BLaER1 treated with 17β-estradiol and CSF1 and Interleukin-3, amounts not matched to agents 10 nM and 100 nM (cell line): ENCODE data around the gene ADK.
A peak's percentile ranks its signal among the peaks of the same experiment; 100 is the strongest.

Experiments used
- H3K27ac ChIP-seq, 11 experiments: shearing (Covaris generic); formaldehyde crosslinking; 2 replicates each; pipeline ENCODE4 v1.8.1; 2022
- H3K27me3 ChIP-seq, 11 experiments: shearing (Covaris generic); formaldehyde crosslinking; 2 replicates each; pipeline ENCODE4 v1.8.1; 2022
- H3K36me3 ChIP-seq, 11 experiments: shearing (Covaris generic); formaldehyde crosslinking; 2 replicates each; pipeline ENCODE4 v1.8.1; 2022
- H3K4me1 ChIP-seq, 10 experiments: shearing (Covaris generic); formaldehyde crosslinking; 2 replicates each; pipeline ENCODE4 v1.8.1; 2022
- H3K4me2 ChIP-seq, 11 experiments: shearing (Covaris generic); formaldehyde crosslinking; 2 replicates each; pipeline ENCODE4 v1.8.1; 2022
- H3K4me3 ChIP-seq, 10 experiments: shearing (Covaris generic); formaldehyde crosslinking; 2 replicates each; pipeline ENCODE4 v1.8.1; 2022
- H3K9ac ChIP-seq, 11 experiments: shearing (Covaris generic); formaldehyde crosslinking; 2 replicates each; pipeline ENCODE4 v1.8.1; 2022
- H3K9me3 ChIP-seq, 11 experiments: shearing (Covaris generic); formaldehyde crosslinking; replicated peaks in 1 of 11; 2 replicates each; pipeline ENCODE4 v1.8.1; 2022
- H4K20me1 ChIP-seq, 11 experiments: shearing (Covaris generic); formaldehyde crosslinking; 2 replicates each; pipeline ENCODE4 v1.8.1; 2022
- Cebpa-rat ChIP-seq, 11 experiments: shearing (Covaris generic); IDR thresholded peaks; 2 replicates each; pipeline ENCODE4 v1.8.1; 2022

Gene ADK

GRCh38 chr10:74419958-74420375 is 268.9 kb downstream of the ADK start:
- peaks cover 0 to 34% (median 17%) of the 10 kb centered on the region in 11 experiments; a peak in 16 of 22 replicates for H3K36me3 ChIP-seq
- H3K9me3 ChIP-seq: peaks cover 4 to 21% (median 16%) of the 10 kb centered on the region in 11 experiments; a peak in 18 of 22 replicates
- peak overlapping the region in 2 of 11 experiments; percentile 36 to 42; a peak in 1 of 22 replicates for H3K27ac ChIP-seq
- H3K4me2 ChIP-seq: peak overlapping the region in 4 of 11 experiments; percentile 13 to 37 (median 28); a peak in 5 of 22 replicates
- no peak overlapping the region for H3K4me3 ChIP-seq
- no peak for TF ChIP-seq Cebpa-rat (IDR thresholded peaks at IDR 0.05)
- no peaks in the 10 kb centered on the region for H4K20me1 ChIP-seq
- no peaks in the 10 kb centered on the region for H3K27me3 ChIP-seq
- H3K4me1 ChIP-seq: peaks cover 0 to 18% (median 10%) of the 10 kb centered on the region in 10 experiments; a peak in 14 of 20 replicates
- H3K9ac ChIP-seq: no peak overlapping the region

GRCh38 chr10:74424565-74424964 is 273.5 kb downstream of the ADK start:
- H3K9me3 ChIP-seq: peaks cover 4 to 21% (median 16%) of the 10 kb centered on the region in 11 experiments; a peak in 18 of 22 replicates
- no peak overlapping the region for H3K4me3 ChIP-seq
- no peak overlapping the region for H3K27ac ChIP-seq
- no peak for TF ChIP-seq Cebpa-rat (IDR thresholded peaks at IDR 0.05)
- H4K20me1 ChIP-seq: no peaks in the 10 kb centered on the region
- peaks cover 0 to 47% (median 22%) of the 10 kb centered on the region in 11 experiments; a peak in 17 of 22 replicates for H3K36me3 ChIP-seq
- H3K4me1 ChIP-seq: peaks cover 0 to 7% (median 4%) of the 10 kb centered on the region in 10 experiments; a peak in 13 of 20 replicates
- no peaks in the 10 kb centered on the region for H3K27me3 ChIP-seq
- no peak overlapping the region for H3K4me2 ChIP-seq
- no peak overlapping the region for H3K9ac ChIP-seq

GRCh38 chr10:74425456-74426001 is 274.5 kb downstream of the ADK start:
- H3K4me2 ChIP-seq: no peak overlapping the region
- H3K36me3 ChIP-seq: peaks cover 0 to 56% (median 22%) of the 10 kb centered on the region in 11 experiments; a peak in 18 of 22 replicates
- no peaks in the 10 kb centered on the region for H3K4me1 ChIP-seq
- H3K9me3 ChIP-seq: peaks cover 4 to 21% (median 16%) of the 10 kb centered on the region in 11 experiments; a peak in 18 of 22 replicates
- H3K4me3 ChIP-seq: no peak overlapping the region
- H3K9ac ChIP-seq: no peak overlapping the region
- H3K27me3 ChIP-seq: no peaks in the 10 kb centered on the region
- no peak for TF ChIP-seq Cebpa-rat (IDR thresholded peaks at IDR 0.05)
- H4K20me1 ChIP-seq: no peaks in the 10 kb centered on the region
- no peak overlapping the region for H3K27ac ChIP-seq

- Histone ChIP-seq H3K4me1 (no peaks in the 10 kb centered on the region), H4K20me1 (no peaks in the 10 kb centered on the region), H3K9me3 (no peaks in the 10 kb centered on the region), H3K27me3 (no peaks in the 10 kb centered on the region), H3K36me3 (peaks cover 0 to 66% (median 9%) of the 10 kb centered on the region in 11 experiments; a peak in 10 of 22 replicates), H3K4me3 (no peak overlapping the region), H3K9ac (no peak overlapping the region), H3K27ac (no peak overlapping the region), H3K4me2 (no peak overlapping the region)
- TF ChIP-seq Cebpa-rat (IDR thresholded peaks at IDR 0.05): no peak
Measured at GRCh38 chr10:74431816-74432215, 280.8 kb downstream of the ADK start.

GRCh38 chr10:74432841-74433594 is 282.0 kb downstream of the ADK start:
- Histone ChIP-seq H3K4me2 (no peak overlapping the region), H4K20me1 (no peaks in the 10 kb centered on the region), H3K4me1 (no peaks in the 10 kb centered on the region), H3K36me3 (peaks cover 0 to 54% (median 9%) of the 10 kb centered on the region in 11 experiments; a peak in 10 of 22 replicates), H3K27me3 (no peaks in the 10 kb centered on the region), H3K27ac (no peak overlapping the region), H3K4me3 (no peak overlapping the region), H3K9ac (no peak overlapping the region), H3K9me3 (no peaks in the 10 kb centered on the region)
- no peak for TF ChIP-seq Cebpa-rat (IDR thresholded peaks at IDR 0.05)

- no peak for TF ChIP-seq Cebpa-rat (IDR thresholded peaks at IDR 0.05)
- H3K27me3 ChIP-seq: no peaks in the 10 kb centered on the region
- H3K27ac ChIP-seq: no peak overlapping the region
- peaks cover 0 to 48% (median 9%) of the 10 kb centered on the region in 11 experiments; a peak in 10 of 22 replicates for H3K36me3 ChIP-seq
- H3K4me1 ChIP-seq: no peaks in the 10 kb centered on the region
- H3K9me3 ChIP-seq: no peaks in the 10 kb centered on the region
- H3K4me3 ChIP-seq: no peak overlapping the region
- no peaks in the 10 kb centered on the region for H4K20me1 ChIP-seq
- no peak overlapping the region for H3K4me2 ChIP-seq
- H3K9ac ChIP-seq: no peak overlapping the region
Measured at GRCh38 chr10:74433595-74433956, 282.6 kb downstream of the ADK start.

GRCh38 chr10:74433993-74434392 is 283.0 kb downstream of the ADK start:
- H3K27me3 ChIP-seq: no peaks in the 10 kb centered on the region
- H3K4me1 ChIP-seq: peaks cover 0 to 4% (median 3%) of the 10 kb centered on the region in 10 experiments; a peak in 10 of 20 replicates
- no peak for TF ChIP-seq Cebpa-rat (IDR thresholded peaks at IDR 0.05)
- no peak overlapping the region for H3K4me2 ChIP-seq
- no peaks in the 10 kb centered on the region for H3K9me3 ChIP-seq
- no peak overlapping the region for H3K27ac ChIP-seq
- H4K20me1 ChIP-seq: no peaks in the 10 kb centered on the region
- H3K36me3 ChIP-seq: peaks cover 0 to 44% (median 9%) of the 10 kb centered on the region in 11 experiments; a peak in 10 of 22 replicates
- no peak overlapping the region for H3K4me3 ChIP-seq
- H3K9ac ChIP-seq: no peak overlapping the region

GRCh38 chr10:74434547-74434946 is 283.5 kb downstream of the ADK start:
- H3K27ac ChIP-seq: no peak overlapping the region
- no peak overlapping the region for H3K4me2 ChIP-seq
- H3K4me3 ChIP-seq: no peak overlapping the region
- no peaks in the 10 kb centered on the region for H3K9me3 ChIP-seq
- no peaks in the 10 kb centered on the region for H4K20me1 ChIP-seq
- H3K36me3 ChIP-seq: peaks cover 0 to 42% (median 9%) of the 10 kb centered on the region in 11 experiments; a peak in 10 of 22 replicates
- TF ChIP-seq Cebpa-rat (IDR thresholded peaks at IDR 0.05): no peak
- no peaks in the 10 kb centered on the region for H3K27me3 ChIP-seq
- H3K9ac ChIP-seq: no peak overlapping the region
- peaks cover 0 to 8% (median 6%) of the 10 kb centered on the region in 10 experiments; a peak in 11 of 20 replicates for H3K4me1 ChIP-seq

GRCh38 chr10:74436523-74437170 is 285.6 kb downstream of the ADK start:
- H3K9me3 ChIP-seq: no peaks in the 10 kb centered on the region
- H3K4me1 ChIP-seq: peaks cover 0 to 8% (median 6%) of the 10 kb centered on the region in 10 experiments; a peak in 11 of 20 replicates
- no peaks in the 10 kb centered on the region for H3K27me3 ChIP-seq
- H3K4me3 ChIP-seq: no peak overlapping the region
- TF ChIP-seq Cebpa-rat (IDR thresholded peaks at IDR 0.05): no peak
- H3K4me2 ChIP-seq: no peak overlapping the region
- H3K27ac ChIP-seq: no peak overlapping the region
- no peaks in the 10 kb centered on the region for H4K20me1 ChIP-seq
- H3K36me3 ChIP-seq: peaks cover 0 to 38% (median 9%) of the 10 kb centered on the region in 11 experiments; a peak in 13 of 22 replicates
- no peak overlapping the region for H3K9ac ChIP-seq
